Measurements from ENCODE around the gene ZNF326.

- TF ChIP-seq CTCF (IDR thresholded peaks at IDR 0.05) (no peak), POLR2A (IDR thresholded peaks at IDR 0.05) (no peak)
Observed at GRCh38 chr1:89952605-89953130, 42.2 kb upstream of the ZNF326 start.
